ENCODE results near the gene ELP2. TPM values are rescaled to one million over a fixed set of nuclear protein-coding genes. Genes with fewer than 3 reads are reported as not detected.
"Not testable (repeated sequence)": the region's sequence is repeated elsewhere in the genome, so short reads cannot be mapped to it uniquely, and the experiment has no call there.

ELP2 gene
- total RNA-seq, 1 donor from 2014 or later: 111 TPM

GRCh38 chr18:36157441-36157840 is 27.7 kb downstream of the ELP2 start:
- no peak for DNase-seq (ENCODE audit: low spot score)

- DNase-seq (ENCODE audit: low spot score): no peak
Measured at GRCh38 chr18:36158266-36158867, 28.7 kb downstream of the ELP2 start.

- DNase-seq (ENCODE audit: low spot score): no peak
Measured at GRCh38 chr18:36160959-36161371, 31.3 kb downstream of the ELP2 start.

GRCh38 chr18:36162981-36163380 is 33.3 kb downstream of the ELP2 start:
- DNase-seq (ENCODE audit: low spot score): no peak

- DNase-seq (ENCODE audit: low spot score): no peak
Measured at GRCh38 chr18:36167692-36168218, 38.1 kb downstream of the ELP2 start.

GRCh38 chr18:36168296-36168695 is 38.6 kb downstream of the ELP2 start:
- not testable (repeated sequence) for DNase-seq (ENCODE audit: low spot score)

GRCh38 chr18:36169938-36170337 is 40.2 kb downstream of the ELP2 start:
- DNase-seq (ENCODE audit: low spot score): no peak

GRCh38 chr18:36175481-36175880 is 45.8 kb downstream of the ELP2 start:
- DNase-seq (ENCODE audit: low spot score): no peak

GRCh38 chr18:36176177-36176584 is 46.5 kb downstream of the ELP2 start:
- no peak for DNase-seq (ENCODE audit: low spot score)

- DNase-seq (ENCODE audit: low spot score): no peak
Measured at GRCh38 chr18:36176711-36177110, 47.0 kb downstream of the ELP2 start.

- DNase-seq (ENCODE audit: low spot score): no peak
Measured at GRCh38 chr18:36177913-36178312, 48.2 kb downstream of the ELP2 start.

GRCh38 chr18:36179562-36180355 is 50.1 kb downstream of the ELP2 start:
- DNase-seq (ENCODE audit: low spot score): peak; percentile 76

- DNase-seq (ENCODE audit: low spot score): no peak
Measured at GRCh38 chr18:36181441-36181840, 51.7 kb downstream of the ELP2 start.

GRCh38 chr18:36181898-36182506 is 52.3 kb downstream of the ELP2 start:
- no peak for DNase-seq (ENCODE audit: low spot score)

GRCh38 chr18:36183033-36183432 is 53.3 kb downstream of the ELP2 start:
- DNase-seq (ENCODE audit: low spot score): no peak

GRCh38 chr18:36183987-36184386 is 54.3 kb downstream of the ELP2 start:
- DNase-seq (ENCODE audit: low spot score): no peak

- no peak for DNase-seq (ENCODE audit: low spot score)
Measured at GRCh38 chr18:36185157-36185556, 55.5 kb downstream of the ELP2 start.

GRCh38 chr18:36185901-36186460 is 56.3 kb downstream of the ELP2 start:
- no peak for DNase-seq (ENCODE audit: low spot score)

GRCh38 chr18:36186461-36187192 is 56.9 kb downstream of the ELP2 start:
- peak; percentile 64 for DNase-seq (ENCODE audit: low spot score)

GRCh38 chr18:36187193-36187825 is 57.6 kb downstream of the ELP2 start, which contains the start of gene MOCOS:
Gene MOCOS (plus strand): TSS chr18:36187497. CDS start chr18:36187540, 43 bp downstream.
- DNase-seq (ENCODE audit: low spot score): peak; percentile 82
